ENCODE data around the gene CNTNAP2. TPM values are rescaled to one million over a fixed set of nuclear protein-coding genes. Genes with fewer than 3 reads are reported as not detected.

CNTNAP2 gene
- total RNA-seq, 1 donor from 2014 or later, result 0.59 TPM

DNA sequence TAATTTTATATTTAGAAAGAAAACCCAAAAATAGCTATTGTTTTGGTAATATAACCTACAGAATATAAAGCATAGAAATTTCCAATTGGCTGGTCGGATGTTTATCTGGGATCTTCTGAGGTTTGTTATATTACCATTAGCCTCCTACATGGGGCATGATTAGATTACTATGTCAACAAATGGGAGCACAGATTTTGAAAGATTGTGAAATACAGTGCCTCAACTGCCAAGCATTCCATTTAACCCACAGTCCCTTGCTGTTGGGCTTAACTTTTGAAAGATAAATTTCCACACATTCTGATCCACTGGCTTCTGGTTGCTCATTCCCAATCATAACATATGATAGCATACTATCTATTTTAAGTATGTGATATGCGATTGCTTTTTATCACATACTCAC lies 2018.5 kb downstream of the CNTNAP2 start:
- DNase-seq (no peak), ATAC-seq (peak; percentile 38 to 48)
- H3K36me3 ChIP-seq, result no peaks in the 10 kb centered on the region
- no peaks in the 10 kb centered on the region for H3K4me1 ChIP-seq
- no peaks in the 10 kb centered on the region for H3K27me3 ChIP-seq (ENCODE audit: low read depth)
- intact Hi-C loops (cut with DNase I), result no loop called here
- H3K9me3 ChIP-seq, result no peaks in the 10 kb centered on the region
- TF ChIP-seq, protein P1, sequence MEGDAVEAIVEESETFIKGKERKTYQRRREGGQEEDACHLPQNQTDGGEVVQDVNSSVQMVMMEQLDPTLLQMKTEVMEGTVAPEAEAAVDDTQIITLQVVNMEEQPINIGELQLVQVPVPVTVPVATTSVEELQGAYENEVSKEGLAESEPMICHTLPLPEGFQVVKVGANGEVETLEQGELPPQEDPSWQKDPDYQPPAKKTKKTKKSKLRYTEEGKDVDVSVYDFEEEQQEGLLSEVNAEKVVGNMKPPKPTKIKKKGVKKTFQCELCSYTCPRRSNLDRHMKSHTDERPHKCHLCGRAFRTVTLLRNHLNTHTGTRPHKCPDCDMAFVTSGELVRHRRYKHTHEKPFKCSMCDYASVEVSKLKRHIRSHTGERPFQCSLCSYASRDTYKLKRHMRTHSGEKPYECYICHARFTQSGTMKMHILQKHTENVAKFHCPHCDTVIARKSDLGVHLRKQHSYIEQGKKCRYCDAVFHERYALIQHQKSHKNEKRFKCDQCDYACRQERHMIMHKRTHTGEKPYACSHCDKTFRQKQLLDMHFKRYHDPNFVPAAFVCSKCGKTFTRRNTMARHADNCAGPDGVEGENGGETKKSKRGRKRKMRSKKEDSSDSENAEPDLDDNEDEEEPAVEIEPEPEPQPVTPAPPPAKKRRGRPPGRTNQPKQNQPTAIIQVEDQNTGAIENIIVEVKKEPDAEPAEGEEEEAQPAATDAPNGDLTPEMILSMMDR (IDR thresholded peaks at IDR 0.05), result no peak
- no peak overlapping the region for H3K27ac ChIP-seq
- no peak overlapping the region for H3K4me3 ChIP-seq

- H3K27me3 ChIP-seq (ENCODE audit: low read depth), result no peaks in the 10 kb centered on the region
- H3K4me1 ChIP-seq, result no peaks in the 10 kb centered on the region
- no peak overlapping the region for H3K4me3 ChIP-seq
- H3K36me3 ChIP-seq, result no peaks in the 10 kb centered on the region
- TF ChIP-seq, protein P1 (IDR thresholded peaks at IDR 0.05), result no peak
- intact Hi-C loops (cut with DNase I), result no loop called here
- ATAC-seq (no peak), DNase-seq (no peak)
- H3K9me3 ChIP-seq, result no peaks in the 10 kb centered on the region
- H3K27ac ChIP-seq, result no peak overlapping the region
Observed at GRCh38 chr7:148135997-148136396, 2019.4 kb downstream of the CNTNAP2 start.

DNA sequence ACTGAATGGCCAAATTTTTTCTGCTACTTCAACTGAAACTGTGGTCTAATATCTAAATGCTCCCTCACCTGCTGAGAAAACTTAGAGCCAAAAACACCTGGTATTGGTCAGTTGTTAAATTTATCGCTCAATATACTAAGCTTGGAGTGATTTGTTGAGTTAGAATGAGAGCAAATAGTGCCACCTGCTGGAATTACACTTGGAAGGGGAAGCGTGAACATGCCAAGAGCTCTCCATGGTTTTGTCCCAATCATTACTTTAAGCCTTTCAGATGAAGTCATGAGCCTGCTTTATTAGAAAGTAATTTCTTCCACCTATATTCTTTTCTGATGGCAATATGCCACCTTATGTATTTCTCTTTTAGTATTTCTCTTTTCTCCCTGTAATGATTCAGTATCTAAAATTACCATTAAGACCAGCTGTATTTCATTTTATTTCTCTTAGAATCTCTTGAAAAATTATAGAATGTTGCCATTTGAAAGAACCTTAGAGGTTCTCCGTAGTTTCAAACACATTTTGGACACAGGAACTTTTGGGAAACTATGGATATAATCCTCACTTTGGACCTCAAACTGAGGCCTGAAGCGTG lies 2026.2 kb downstream of the CNTNAP2 start:
- H3K4me3 ChIP-seq, result no peak overlapping the region
- no peak overlapping the region for H3K27ac ChIP-seq
- H3K4me1 ChIP-seq, result no peaks in the 10 kb centered on the region
- intact Hi-C loops (cut with DNase I), result no loop called here
- no peaks in the 10 kb centered on the region for H3K27me3 ChIP-seq (ENCODE audit: low read depth)
- H3K36me3 ChIP-seq, result no peaks in the 10 kb centered on the region
- TF ChIP-seq, protein P1 (IDR thresholded peaks at IDR 0.05), result peak; percentile 58
- peak in 1 of 2 donors; percentile 65 for ATAC-seq
- H3K9me3 ChIP-seq, result no peaks in the 10 kb centered on the region
- no peak for DNase-seq

DNA sequence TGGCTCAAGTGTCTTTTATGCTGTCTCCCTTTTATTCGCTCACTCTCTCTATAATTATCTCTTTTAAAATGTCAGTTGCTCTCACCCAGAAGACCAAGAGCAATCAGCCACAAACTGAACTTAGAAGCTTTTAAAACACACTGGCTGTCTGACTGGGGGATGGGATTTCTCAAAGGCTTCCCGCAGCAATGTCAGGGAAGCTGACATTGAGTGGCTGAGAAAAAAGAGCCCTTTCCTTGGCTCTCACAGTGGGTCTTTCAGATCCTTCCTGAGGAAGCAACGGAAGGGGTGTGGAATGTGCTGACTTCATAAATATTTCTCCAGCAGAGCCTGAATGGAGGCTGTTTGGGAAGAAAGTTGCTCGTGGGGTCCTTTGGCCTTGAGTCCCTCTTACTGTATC lies 2028.2 kb downstream of the CNTNAP2 start:
- ATAC-seq, result no peak
- H3K9me3 ChIP-seq, result no peaks in the 10 kb centered on the region
- TF ChIP-seq, protein P1 (IDR thresholded peaks at IDR 0.05), result no peak
- H3K36me3 ChIP-seq, result no peaks in the 10 kb centered on the region
- no peak overlapping the region for H3K27ac ChIP-seq
- H3K4me1 ChIP-seq, result no peaks in the 10 kb centered on the region
- no peak for DNase-seq
- intact Hi-C loops (cut with DNase I), result no loop called here
- H3K27me3 ChIP-seq (ENCODE audit: low read depth), result no peaks in the 10 kb centered on the region
- no peak overlapping the region for H3K4me3 ChIP-seq

DNA sequence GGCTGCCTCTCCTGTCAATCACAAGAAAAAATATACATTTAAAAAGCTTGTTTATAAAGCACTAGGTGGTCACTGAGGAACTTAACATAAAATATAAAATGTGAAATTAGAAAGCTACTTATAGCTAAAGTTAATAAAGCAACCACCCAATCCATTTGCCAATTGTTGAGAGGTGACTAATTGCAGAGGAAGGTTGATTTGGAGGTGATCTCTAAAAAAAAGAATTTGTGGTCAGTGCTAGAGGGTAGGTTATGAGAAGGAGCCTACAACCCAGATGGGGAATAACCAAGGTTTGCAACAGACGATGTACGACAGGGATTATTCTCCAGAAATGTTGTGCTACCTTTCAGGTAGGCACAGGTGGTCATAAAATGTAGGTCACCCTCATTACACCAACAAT lies 2029.7 kb downstream of the CNTNAP2 start:
- Histone ChIP-seq H3K9me3 (no peaks in the 10 kb centered on the region), H3K27me3 (ENCODE audit: low read depth) (no peaks in the 10 kb centered on the region), H3K27ac (no peak overlapping the region), H3K4me1 (no peaks in the 10 kb centered on the region), H3K4me3 (no peak overlapping the region), H3K36me3 (no peaks in the 10 kb centered on the region)
- DNase-seq (no peak), ATAC-seq (no peak)
- TF ChIP-seq, protein P1 (IDR thresholded peaks at IDR 0.05), result no peak
- intact Hi-C loops (cut with DNase I), result no loop called here

Measured in lower lobe of right lung (tissue), 2 donors.